Embryonic facial prominence (tissue), 1 donor: ENCODE results near the gene MPHOSPH9.
"Not testable (repeated sequence)": the region's sequence is repeated elsewhere in the genome, so short reads cannot be mapped to it uniquely, and the experiment has no call there.

Experiments
- DNase-seq: peaks from one replicate; pipeline ENCODE4 v3.0.0-alpha.2; 2016; ENCODE audit errors: extremely low spot score

MPHOSPH9 gene

GRCh38 chr12:123254853-123255446, 22.0 kb upstream of the MPHOSPH9 start:
- no peak for DNase-seq

GRCh38 chr12:123253641-123254459, 20.9 kb upstream of the MPHOSPH9 start:
- DNase-seq, result no peak

DNA sequence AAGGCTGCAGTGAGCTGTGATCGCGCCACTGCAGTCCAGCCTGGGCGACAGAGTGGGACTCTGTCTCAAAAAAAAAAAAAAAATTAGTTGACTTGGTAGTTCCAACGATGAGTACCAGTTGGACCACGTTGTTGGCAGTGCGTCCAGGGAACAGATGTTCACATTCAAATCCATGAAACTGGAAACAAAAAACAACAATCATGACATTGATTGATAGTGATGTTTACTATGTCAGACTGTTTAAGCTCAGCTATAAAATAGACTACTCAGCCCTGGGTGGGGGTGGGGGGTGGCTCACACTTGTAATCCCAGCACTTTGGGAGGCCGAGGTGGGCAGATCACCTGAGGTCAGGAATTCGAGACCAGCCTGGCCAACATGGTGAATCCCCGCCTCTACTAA, 19.4 kb upstream of the MPHOSPH9 start:
- not testable (repeated sequence) for DNase-seq

- no peak for DNase-seq
Observed at GRCh38 chr12:123251403-123252076, 18.6 kb upstream of the MPHOSPH9 start.

DNA sequence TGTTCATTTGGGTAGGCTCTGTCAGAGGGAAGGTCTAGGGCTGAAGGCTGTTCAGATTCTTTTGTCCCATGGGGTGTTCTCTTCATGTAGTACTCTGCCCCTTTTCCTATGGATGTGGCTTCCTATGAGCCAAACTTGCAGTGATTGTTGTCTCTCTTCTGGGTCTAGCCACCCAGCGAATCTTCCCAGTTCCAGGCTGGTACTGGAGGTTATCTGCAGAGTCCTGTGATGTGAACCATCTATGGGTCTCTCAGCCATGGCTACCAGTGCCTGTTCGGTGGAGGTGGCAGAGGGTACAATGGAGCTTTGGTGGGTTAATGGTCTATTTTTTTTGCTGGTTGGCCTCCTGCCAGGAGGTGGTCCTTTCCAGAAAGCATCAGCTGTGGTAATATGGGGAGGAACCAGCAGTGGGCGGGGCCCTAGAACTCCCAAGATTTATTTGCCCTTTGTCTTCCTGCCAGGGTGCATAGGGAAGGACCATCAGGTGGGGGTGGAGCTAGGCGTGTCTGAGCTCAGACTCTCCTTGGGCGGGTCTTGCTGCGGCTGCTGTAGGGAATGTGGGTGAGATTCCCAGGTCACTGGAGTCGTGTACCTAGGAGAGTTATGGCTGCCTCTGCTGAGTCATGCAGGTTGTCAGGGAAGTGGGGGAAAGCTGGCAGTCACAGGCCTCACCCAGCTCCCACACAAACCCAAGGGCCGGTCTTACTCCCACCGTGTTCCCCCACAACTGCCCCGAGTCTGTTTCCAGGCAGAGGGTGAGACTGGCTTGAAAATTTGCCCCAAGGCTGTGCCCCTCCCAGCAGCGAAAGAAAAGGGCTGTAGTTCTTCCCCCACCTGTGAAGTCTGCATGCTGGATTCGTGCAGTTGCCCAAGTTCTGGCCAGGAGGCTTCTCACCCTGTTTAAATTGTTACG, 17.8 kb upstream of the MPHOSPH9 start:
- DNase-seq, result no peak

DNA sequence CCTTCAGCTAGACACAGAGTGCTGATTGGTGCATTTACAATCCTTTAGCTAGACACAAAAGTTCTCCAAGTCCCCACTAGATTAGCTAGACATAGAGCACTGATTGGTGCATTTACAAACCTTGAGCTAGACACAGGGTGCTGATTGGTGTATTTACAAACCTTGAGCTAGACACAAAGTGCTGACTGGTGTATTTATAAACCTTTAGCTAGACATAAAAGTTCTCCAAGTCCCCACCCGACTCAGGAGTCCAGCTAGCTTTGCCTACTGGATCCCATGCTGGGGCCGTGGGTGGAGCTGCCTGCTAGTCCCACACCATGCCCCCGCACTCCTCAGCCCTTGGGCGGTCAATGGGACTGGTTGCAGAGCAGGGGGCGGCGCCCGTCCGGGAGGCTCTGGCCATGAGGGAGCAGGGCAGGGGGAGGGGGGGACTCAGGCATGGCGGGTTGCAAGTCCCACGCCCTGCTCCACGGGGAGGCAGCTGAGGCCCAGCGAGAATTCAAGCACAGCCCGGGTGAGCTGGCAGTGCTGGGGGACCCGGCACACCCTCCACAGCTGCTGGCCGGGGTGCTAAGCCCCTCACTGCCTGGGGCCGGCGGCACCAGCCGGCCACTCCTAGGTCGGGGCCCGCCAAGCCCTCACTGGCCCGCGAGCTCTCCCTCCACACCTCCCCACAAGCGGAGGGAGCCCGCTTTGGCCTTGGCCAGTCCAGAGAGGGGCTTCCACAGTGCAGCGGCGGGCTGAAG, 16.2 kb upstream of the MPHOSPH9 start:
- not testable (repeated sequence) for DNase-seq

DNA sequence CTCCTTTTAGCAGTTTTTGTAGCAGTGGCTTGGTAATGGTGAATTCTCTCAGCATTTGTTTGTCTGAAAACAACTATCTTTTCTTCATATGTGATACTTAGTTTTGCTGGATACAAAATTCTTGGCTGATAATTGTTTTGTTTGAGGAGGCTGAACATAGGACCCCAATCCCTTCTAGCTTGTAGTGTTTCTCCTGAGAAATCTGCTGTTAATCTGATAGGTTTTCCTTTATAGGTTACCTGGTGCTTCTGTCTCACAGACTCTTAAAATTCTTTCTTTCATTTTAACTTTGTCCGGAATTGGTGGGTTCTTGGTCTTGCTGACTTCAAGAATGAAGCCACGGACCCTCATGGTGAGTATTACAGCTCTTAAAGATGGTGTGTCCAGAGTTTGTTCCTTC, 15.2 kb upstream of the MPHOSPH9 start:
- not testable (repeated sequence) for DNase-seq

DNA sequence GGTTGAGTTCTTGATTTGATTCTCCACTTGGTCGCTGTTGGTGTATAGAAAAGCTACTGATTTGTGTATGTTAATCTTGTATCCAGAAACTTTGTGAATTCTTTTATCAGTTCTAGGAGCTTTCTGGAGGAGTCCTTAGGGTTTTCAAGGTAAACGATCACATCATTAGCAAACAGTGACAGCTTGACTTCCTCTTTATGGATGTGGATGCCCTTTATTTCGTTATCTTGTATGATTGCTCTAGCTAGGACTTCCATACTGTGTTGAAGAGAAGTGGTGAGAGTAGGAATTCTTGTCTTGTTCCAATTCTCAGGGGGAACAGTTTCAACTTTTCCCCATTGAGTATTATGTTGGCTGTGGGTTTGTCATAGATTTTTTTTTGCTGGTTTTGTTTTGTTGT, 12.7 kb upstream of the MPHOSPH9 start:
- no peak for DNase-seq

DNA sequence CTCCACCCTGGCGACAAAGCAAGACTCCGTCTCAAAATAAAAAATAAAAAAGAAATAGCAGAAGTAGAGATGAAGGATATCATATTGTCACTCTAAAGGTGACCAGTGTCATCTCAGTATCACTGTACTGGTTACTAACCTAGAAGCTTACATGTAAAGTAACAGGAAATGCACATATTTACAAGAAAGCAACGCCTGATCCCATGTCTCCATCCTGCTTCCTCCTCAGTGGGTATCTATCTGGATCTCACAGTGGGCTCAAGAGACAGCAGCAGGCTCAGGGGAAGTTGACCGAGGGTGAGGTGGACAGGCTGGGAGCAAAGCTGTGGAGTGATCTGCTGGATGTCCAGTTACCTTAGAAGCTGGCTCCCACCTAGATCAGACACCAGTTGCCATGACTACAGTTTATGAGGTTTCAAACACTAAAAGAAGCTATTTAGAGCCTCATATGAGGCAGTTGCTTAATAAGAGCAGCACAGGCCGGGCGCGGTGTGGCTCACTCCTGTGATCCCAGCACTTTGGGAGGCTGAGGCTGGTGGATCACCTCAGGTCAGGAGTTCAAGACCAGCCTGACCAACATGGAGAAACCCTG, 10.8 kb upstream of the MPHOSPH9 start:
- no peak for DNase-seq

- DNase-seq, result no peak
Observed at GRCh38 chr12:123242116-123242904, 9.4 kb upstream of the MPHOSPH9 start.

GRCh38 chr12:123238961-123239360, 6.0 kb upstream of the MPHOSPH9 start:
- DNase-seq, result no peak

GRCh38 chr12:123238330-123238682, 5.4 kb upstream of the MPHOSPH9 start:
- no peak for DNase-seq

- DNase-seq, result no peak
Observed at GRCh38 chr12:123237646-123238329, 4.8 kb upstream of the MPHOSPH9 start.

DNA sequence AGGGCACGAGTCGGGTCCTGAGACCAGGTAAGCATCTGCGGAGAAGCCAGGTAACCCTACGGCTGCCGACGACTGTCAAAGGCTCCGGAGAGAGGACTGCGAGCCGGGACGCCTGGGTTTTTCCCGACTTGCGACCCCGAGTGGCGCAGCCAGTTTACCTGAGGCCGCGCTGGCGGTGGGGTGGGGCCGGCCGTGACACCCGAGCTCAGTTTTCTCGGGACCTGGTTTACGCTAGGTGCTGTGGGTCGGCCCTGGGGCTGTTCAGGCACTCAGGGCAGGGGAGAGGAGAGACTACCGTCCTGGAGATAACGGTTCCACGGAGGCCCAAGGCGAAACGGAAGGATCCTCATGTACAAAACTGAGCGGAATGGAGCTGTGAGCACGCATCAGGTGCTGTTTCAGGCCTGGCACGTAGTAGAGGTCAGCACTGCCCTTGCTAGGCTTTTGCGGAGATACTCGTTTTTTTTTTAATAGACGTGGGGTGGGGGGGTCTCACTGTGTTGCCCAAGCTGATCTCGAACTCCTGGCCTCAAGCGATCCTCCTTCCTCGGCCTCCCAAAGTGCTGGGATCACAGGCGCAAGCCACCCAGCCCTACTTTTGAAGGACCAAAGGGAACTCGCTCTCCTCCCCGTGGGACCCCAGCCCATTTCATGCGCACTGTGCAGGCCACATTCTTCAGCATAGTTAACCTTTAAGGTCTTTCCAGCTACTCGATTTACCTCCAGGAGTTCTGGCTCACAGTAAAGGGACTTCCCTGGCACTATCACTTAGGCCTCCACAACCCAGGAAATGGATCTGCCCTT, 766 bp upstream of the MPHOSPH9 start:
- DNase-seq, result no peak

DNA sequence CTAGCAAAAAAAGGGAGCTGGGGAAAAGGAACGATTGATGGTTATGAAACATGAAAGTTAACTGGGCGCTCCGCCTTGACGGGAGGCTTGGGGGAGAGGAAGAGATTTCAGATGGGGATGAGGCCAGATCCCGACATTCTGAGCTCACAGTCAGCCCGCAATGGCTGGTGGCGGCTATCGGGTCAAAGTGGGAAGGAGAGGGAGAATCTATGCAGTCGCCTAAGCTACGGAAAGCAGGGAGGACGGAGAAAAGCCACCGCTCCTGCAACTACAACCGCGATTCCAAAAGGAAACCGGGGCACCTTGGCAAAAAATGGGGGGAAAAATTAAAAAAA, 502 bp downstream of the MPHOSPH9 start:
- DNase-seq, result peak; percentile 27

DNA sequence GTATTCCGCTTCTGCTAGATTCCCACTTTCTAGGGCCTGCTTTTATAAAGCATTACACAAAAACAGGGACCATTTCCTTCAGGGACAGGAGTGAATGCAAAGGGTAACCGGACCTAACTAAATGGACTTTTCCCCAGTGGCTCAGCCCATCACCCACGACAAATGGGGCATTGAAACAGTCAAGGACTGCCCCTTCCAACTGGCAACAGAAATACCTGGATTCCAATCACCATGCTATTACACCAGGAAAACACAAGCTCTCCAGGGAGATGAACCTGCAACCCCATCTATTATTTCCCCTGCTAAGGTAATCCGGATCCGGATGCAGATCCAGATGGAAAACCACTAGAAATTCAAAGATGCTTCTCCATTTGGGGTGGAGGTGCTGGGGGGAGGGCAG, 1.0 kb downstream of the MPHOSPH9 start:
- DNase-seq, result no peak

DNA sequence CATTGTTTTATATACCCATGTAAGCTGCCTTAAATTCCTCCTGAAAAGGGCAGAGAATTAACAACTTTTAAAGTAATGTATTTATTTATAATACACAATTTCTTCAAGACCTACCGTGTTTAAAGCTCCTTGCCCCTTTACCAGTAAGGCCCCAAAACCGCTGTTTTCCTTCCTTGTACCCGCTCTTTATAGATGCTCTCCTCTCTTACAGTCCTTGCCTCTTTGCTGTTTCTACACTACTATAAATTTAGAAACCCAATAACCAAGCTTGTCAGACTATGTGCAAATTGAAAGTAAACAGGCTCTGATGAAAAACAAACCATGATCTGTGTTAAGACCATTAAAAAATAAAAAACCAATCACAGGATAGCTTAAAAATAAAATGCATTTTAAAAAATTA, 3.9 kb downstream of the MPHOSPH9 start:
- no peak for DNase-seq

DNA sequence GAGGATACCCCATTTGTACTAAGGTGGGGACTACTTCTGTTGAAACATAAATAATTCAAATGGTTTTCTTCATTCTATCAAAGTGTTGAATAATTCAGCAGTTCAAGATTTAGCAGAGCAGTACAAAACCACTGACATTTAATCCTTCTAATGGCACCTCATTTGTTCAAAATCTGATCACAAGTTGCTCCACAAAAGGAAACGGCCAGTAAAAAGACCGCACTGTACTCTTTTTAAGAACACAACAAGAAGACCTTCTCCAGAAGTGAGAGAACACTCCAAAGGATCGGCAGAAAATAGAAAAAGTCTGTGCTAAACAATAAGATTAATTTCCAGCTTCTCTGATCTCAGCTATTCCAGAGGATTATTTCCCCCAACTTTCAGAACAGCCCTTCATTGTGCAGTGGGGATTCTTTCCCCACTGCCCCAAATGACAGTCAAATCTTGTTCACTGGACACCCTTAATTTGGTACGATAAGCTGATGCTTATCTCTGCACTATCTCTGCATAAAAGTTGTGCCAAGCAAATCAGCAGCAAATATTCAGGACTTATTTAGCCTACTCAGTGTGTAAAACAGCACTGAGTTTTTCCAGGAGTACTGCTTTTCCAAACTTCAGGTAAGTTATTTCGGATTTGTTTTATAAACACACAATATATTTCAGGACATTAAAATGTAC, 5.2 kb downstream of the MPHOSPH9 start:
- DNase-seq, result no peak
